Endothelial cell (in vitro differentiated cells): Measurements from ENCODE around the gene GPR78. TPM values are rescaled to one million over a fixed set of nuclear protein-coding genes. Genes with fewer than 3 reads are reported as not detected.

Experiments used
- DNase-seq: peaks from one replicate; pipeline ENCODE4 v3.0.0; 2021; ENCODE audit warnings: low spot score
- H3K27ac Mint-ChIP-seq: one replicate; pipeline ENCODE4 v1.8.0; 2021; ENCODE audit warnings: mixed read lengths, inconsistent platforms; ENCODE audit not compliant: unreplicated experiment
- H3K27me3 Mint-ChIP-seq: one replicate; pipeline ENCODE4 v1.8.0; 2021; ENCODE audit warnings: mild to moderate bottlenecking, moderate library complexity, mixed read lengths, inconsistent platforms; ENCODE audit not compliant: unreplicated experiment
- H3K36me3 Mint-ChIP-seq: one replicate; pipeline ENCODE4 v1.8.0; 2021; ENCODE audit warnings: mild to moderate bottlenecking, low read depth, mixed read lengths, inconsistent platforms; ENCODE audit not compliant: unreplicated experiment
- H3K4me1 Mint-ChIP-seq: one replicate; pipeline ENCODE4 v1.8.0; 2021; ENCODE audit warnings: mild to moderate bottlenecking, mixed read lengths, inconsistent platforms; ENCODE audit not compliant: unreplicated experiment
- H3K4me3 Mint-ChIP-seq: one replicate; pipeline ENCODE4 v1.8.0; 2021; ENCODE audit warnings: mild to moderate bottlenecking, mixed read lengths, inconsistent platforms; ENCODE audit not compliant: unreplicated experiment
- H3K9me3 Mint-ChIP-seq: one replicate; pipeline ENCODE4 v1.8.0; 2021; ENCODE audit warnings: mixed read lengths, inconsistent platforms; ENCODE audit not compliant: unreplicated experiment
- CTCF ChIP-seq: fragments of 200-600 bp; sonication (generic); IDR thresholded peaks from one replicate; pipeline ENCODE4 v1.5.0; 2021; ENCODE audit warnings: antibody characterized with exemption; ENCODE audit not compliant: unreplicated experiment
- total RNA-seq: library from RNA; stranded (reverse); fragmentation: NEBNext Ultra II Directional; extraction: Animal tissue kit (Norgen Biotek cat#: 25700); gene quantifications from one replicate; pipeline ENCODE4 v1.2.1, GENCODE V29; 2021; ENCODE audit not compliant: unreplicated experiment

Gene GPR78
- total RNA-seq, 1 donor from 2014 or later, result not detected

DNA sequence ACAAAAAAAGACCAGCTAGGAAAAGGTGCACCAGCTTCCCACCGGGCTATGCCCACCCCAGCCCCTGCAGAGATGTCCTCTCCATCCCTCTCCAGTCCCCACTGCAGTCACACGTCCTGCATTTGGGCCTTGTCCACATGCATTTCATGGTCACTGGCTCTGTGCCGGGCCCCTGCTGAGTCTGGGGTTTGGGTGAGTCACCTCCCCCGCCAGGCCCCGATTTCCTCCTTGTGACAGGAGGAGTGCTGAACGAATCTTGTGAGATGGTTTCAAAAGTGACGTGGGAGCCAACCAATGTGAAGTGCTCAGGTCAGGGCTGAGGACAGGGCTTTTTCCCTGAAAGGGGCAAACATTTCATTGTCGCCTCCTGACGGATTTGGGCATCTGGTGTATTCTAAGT is 19.5 kb downstream of the GPR78 start:
- Mint-ChIP-seq H3K4me3 (no peak overlapping the region), H3K27me3 (peaks cover 8% of the 10 kb centered on the region), H3K27ac (no peak overlapping the region), H3K36me3 (no peaks in the 10 kb centered on the region), H3K9me3 (no peaks in the 10 kb centered on the region), H3K4me1 (peaks cover 2% of the 10 kb centered on the region)
- TF ChIP-seq CTCF, result no peak
- DNase-seq, result no peak

- DNase-seq, result no peak
- Mint-ChIP-seq H3K36me3 (no peaks in the 10 kb centered on the region), H3K4me1 (peaks cover 2% of the 10 kb centered on the region), H3K27me3 (peaks cover 6% of the 10 kb centered on the region), H3K4me3 (no peak overlapping the region), H3K27ac (no peak overlapping the region), H3K9me3 (no peaks in the 10 kb centered on the region)
- TF ChIP-seq CTCF, result no peak
These were observed 20.1 kb downstream of the GPR78 start for GRCh38 chr4:8600266-8600665.

DNA sequence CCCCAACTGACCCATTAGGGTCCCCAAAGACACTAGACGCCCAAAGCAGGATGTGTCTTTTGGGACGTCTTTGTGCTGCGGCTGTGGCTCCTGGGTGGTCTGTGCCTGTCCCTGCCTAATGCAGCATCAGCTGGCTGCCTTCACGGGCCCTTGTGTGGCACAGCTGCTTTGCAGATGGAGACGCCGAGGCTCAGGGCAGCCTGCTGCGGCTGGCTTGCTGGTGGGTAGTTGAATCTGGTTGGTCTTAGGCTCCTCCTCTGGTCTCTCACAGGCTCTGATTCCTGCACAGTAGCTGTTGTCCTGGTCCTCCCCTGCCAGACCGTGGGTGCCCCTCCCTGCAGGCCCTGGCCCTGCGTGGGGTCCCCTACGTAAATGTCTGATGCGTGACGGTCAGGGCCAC is 20.5 kb downstream of the GPR78 start:
- DNase-seq, result no peak
- H3K27ac Mint-ChIP-seq, result no peak overlapping the region
- peaks cover 6% of the 10 kb centered on the region for H3K27me3 Mint-ChIP-seq
- no peaks in the 10 kb centered on the region for H3K9me3 Mint-ChIP-seq
- TF ChIP-seq CTCF, result no peak
- H3K4me3 Mint-ChIP-seq, result no peak overlapping the region
- no peaks in the 10 kb centered on the region for H3K36me3 Mint-ChIP-seq
- peaks cover 2% of the 10 kb centered on the region for H3K4me1 Mint-ChIP-seq

DNA sequence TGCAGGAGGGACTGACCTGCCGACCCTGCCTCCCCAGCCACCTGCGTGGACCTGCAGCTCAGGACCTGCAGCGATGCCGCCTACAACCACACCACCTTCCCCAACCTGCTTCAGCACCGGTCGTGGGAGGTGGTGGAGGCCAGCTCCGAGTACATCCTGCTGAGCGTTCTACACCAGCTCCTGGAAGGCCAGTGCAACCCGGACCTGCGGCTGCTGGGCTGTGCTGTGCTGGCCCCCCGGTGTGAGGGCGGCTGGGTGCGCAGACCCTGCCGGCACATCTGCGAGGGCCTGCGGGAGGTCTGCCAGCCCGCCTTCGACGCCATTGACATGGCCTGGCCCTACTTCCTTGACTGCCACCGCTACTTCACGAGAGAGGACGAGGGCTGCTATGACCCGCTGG is 20.9 kb downstream of the GPR78 start:
- H3K4me3 Mint-ChIP-seq, result no peak overlapping the region
- no peak for TF ChIP-seq CTCF
- no peak overlapping the region for H3K27ac Mint-ChIP-seq
- peaks cover 2% of the 10 kb centered on the region for H3K4me1 Mint-ChIP-seq
- no peaks in the 10 kb centered on the region for H3K36me3 Mint-ChIP-seq
- H3K9me3 Mint-ChIP-seq, result no peaks in the 10 kb centered on the region
- peaks cover 6% of the 10 kb centered on the region for H3K27me3 Mint-ChIP-seq
- no peak for DNase-seq

DNA sequence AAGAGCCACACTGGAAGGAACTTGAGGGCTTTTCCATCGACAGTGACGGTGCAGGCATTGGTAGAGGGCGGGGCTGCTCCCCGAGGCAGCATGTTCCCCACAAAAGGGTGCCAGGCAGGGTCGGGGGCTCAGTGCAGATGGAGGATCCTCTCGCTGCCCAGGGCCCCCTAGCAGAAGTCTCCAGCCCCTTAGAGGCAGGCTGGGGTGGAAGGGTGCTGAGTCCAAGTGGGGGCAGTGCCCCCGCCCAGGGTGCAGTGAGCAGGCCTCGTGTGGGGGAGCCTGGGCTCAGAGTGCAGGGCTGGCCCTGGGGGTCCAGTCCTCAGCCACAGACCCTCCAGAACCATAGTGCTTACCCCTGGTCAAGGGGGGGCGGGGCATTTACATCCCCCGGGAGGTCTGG is 21.4 kb downstream of the GPR78 start:
- Mint-ChIP-seq H3K4me3 (no peak overlapping the region), H3K36me3 (no peaks in the 10 kb centered on the region), H3K9me3 (no peaks in the 10 kb centered on the region), H3K27ac (no peak overlapping the region), H3K4me1 (peaks cover 2% of the 10 kb centered on the region), H3K27me3 (peaks cover 6% of the 10 kb centered on the region)
- no peak for TF ChIP-seq CTCF
- no peak for DNase-seq
